Stimulated activated CD4-positive, alpha-beta T cell treated with anti-CD3 and anti-CD28 coated beads, Interleukin-4, amount 100 ng/mL, for 4 hours (primary cell): ENCODE data around the gene MYLK4.
A peak's percentile ranks its signal among the peaks of the same experiment; 100 is the strongest.

Source experiments
- DNase-seq, 2 experiments: peaks; one replicate each; pipeline ENCODE4 v3.0.0-alpha.2; 2020

Gene MYLK4

DNA sequence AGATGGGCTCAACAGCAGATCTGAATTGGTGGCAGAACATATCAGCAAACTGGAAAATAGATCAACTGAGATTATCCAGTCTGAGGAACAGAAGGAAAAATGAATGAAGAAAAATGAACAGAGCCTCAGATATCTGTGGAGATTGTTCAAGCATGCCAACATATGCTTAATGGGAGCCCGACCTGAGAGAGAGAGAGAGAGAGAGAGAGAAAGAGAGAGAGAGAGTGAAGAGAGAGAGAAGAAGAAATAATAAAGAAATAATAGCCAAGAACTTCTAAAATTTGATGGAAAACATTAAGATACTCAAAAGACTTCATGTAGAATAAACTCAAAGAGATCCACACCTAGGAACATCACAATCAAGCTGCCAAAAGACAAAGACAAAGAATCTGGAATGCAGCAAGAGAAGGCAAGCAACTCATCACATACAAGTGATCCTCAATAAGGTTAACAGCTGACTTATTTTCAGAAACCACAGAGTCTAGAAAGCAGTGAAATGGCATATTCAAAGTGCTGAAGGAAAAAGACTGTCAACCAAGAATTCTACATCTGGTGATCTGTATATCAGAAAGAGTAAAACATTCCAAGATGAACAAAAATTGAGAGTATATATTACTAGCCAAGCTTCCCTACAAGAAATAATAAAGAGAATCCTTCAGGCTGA is 97.2 kb downstream of the MYLK4 start:
- DNase-seq = no peak

DNA sequence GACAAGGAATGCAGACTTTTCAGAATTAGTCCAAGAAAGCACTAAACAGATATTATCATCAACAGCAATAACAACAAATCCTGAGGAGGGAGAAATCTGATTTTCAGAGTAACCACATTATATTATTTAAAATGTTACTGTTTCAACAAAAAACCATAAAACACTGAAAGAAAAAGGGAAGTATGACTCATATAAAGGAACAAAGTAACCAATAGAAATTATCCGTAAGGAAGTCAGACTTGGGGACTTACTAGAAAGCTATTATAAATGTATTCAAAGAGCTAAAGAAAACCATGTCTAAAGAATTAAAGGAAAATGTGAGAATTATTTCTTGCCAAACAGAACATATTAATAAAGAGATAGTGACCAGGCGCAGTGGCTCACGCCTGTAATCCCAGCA is 98.1 kb downstream of the MYLK4 start:
- DNase-seq = no peak

- no peak for DNase-seq
These were observed 98.8 kb downstream of the MYLK4 start for GRCh38 chr6:2651961-2652360.

DNA sequence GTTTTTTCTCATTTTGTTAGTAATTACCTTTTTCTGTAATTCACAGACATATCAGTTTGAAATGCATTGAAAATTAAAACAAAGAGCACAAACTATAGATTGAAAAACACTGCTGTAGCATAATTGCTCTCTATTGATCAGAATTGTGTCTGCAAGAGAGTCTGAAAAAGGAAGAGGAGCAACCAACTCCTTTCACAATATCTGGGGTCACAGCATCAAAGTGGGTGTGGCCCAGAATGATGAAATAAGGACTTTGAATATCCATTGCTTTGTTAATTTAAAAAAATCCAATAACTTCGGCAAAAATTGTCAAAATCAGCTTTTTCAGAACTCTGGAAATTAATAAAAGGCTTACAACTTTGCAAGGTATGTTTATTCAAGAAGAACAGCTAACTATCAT is 99.2 kb downstream of the MYLK4 start:
- DNase-seq = no peak

- DNase-seq = no peak
These were observed 104.4 kb downstream of the MYLK4 start for GRCh38 chr6:2646346-2646745.

DNA sequence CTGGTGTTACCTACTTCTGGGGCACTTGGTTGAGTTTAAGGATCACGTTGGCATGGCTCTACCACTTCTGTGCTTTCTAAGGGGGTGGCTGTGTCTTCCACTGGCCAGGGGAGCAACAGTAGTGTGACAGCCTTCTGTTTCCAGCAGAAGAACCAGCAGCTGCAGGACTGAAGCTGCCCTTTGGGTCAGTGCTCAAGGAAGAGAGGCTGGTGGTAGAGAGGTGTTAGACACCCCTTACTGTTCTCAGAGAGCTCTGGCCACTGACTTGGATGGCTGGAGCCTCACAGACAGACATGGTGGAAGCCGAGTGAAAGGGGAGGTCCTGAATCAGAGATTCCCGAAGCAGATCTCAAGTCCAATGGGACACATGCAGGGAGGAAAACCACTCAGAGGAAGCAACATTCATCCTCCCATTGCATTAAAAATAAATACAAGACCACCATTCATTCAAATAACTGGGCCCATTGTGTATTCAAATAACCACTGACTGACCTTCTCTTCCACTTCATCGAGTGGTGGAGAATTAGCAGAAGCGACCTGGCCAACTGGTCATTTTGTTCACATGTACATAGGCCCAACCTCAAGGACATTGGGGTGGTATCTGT is 106.7 kb downstream of the MYLK4 start:
- no peak for DNase-seq

DNA sequence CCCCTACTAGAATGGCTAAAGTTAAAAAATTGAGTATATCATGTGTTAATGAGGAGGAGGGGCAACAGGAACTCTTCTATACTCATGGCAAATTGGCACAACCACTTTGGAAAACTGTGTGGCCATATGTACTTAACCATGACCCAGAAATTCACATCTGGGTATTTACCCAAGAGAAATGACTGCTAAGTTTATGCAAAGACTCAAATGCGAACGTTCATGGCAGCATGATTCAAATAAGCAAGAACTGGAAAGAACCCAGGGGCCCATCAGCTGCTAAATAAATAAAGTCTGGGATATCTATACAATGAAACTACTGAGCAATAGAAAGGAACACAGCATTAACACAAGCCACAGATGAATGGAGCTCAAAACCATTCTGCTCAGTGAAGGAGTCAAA is 107.6 kb downstream of the MYLK4 start:
- DNase-seq = no peak

DNA sequence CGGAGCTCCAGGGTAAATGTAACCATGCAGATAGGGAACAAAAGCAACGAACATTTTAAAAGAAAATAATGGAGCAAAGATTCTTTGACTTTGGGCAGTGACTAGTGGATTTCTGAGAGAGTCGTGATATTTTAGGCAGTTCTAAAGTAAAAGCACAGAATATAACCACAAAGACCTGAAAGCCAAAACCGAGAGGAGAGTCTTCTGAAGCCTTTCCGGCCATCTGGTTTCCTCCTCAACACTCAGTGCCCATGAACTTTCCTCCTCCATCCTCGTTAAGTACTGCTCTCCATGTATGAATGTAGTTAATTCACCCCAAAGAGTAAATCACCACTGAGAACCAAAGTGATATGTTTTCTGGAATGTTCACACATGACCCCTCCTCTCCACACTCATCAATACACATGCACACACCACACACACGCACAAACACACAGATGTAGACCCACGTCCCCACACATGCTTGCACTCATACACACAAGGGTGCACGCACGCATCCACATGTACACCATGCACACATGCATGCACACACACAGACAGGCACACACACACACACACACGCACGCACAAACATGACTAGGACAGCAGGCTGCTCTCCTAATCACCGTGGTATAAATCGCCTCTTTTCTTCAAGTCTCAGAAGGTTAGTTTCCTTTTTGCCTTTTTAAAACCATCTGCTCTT is 109.5 kb downstream of the MYLK4 start:
- DNase-seq = no peak

GRCh38 chr6:2640551-2640950 is 110.2 kb downstream of the MYLK4 start:
- DNase-seq = no peak

- no peak for DNase-seq
These were observed 110.8 kb downstream of the MYLK4 start for GRCh38 chr6:2639896-2640295.

DNA sequence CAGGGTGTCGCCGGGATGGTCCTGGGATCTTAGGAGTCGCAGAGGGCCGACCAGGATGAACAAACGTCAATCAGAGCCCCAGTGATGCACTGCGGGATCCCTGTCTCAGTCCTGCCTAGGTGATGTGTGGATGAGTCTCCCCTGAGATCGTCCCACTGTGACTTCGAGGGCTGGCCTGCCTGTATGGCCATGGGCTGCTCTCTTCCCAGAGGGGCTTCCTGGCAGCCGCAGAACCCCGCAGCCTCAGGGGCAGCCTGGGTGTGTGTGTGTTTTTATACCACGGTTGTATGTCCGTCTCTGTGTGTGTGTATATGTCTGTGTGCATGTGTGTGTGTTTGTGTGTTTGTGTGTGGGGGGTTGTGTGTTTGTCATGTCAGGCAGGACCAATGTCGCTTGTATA is 111.6 kb downstream of the MYLK4 start:
- DNase-seq = no peak

DNA sequence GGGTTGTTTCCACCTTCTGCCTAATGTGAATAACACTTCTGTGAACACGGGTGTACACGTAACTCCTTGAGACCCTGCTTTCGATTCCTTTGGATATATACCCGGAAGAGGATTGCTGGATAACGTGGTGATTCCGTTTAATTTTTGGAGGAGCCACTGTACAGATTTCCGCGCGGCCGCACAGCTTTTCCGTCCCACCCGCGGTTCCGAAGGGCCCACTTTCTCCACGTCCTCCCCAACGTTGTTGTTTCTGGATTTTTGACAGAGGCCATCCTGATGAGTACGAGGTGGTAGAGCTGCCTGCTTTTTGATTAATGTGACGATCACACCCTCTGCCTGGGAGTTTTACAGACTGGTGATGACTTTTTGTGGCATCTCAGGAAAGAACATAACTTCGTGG is 114.0 kb downstream of the MYLK4 start:
- no peak for DNase-seq

DNA sequence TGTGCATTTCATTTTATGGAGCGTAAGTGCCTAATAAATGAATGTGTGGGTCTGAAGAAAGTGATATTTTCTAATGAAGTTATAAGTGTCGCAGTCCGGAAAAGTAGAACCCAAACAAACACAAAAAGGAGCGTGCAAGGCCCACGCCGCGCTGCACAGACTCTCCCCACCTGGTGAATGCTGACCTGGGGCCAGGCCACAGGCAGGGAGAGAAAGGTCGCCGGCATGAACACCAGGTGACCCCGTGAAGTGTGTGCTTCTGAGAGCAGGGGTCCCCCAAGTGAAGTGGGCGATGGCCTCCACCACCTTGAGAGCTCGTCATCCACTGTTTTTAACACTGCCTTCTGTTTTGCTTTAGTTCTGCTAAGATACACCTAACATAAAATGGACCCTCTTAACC is 114.8 kb downstream of the MYLK4 start:
- DNase-seq = no peak

DNA sequence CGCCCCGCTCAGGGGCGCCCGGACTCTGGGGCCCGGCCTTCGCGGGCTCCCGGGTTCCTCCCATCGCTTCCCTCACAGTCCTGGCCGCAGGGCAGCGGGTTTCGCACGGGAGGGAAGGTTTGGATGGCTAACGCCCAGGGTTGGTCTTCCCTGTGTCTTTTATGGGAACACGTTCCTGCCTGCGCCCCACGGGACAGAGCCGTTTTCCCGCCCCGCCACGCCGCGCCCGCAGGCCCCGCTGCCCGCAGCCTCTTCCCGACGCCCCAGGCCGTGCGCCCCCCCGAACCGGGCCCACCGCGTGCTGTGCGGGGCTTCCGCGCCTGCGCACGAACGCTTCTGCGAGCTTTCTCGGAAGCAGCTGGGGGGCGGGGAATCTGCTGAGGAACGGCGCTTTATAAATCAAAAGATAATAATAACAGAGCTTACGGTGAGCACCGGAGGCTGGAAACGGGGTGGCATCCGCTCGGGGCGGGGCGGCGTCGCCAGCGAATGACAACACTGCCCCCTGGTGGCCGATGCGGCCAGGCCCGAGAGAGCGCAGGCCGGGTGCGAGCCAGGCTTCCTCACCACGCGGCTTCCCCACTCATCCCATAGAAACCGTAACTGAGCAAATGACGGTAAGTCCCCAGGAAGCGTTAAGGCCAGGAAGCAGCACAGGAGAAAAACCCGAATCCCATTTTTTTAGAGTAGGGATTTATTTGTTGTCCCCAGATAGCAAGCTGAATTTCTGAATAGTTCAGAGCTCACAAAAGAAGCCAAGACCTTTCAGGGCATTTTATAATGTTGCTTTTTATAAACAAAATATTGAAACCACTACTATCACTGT is 116.4 kb downstream of the MYLK4 start:
- peak; percentile 73 to 89 for DNase-seq

GRCh38 chr6:2633736-2634135 is 117.0 kb downstream of the MYLK4 start:
- DNase-seq = no peak

DNA sequence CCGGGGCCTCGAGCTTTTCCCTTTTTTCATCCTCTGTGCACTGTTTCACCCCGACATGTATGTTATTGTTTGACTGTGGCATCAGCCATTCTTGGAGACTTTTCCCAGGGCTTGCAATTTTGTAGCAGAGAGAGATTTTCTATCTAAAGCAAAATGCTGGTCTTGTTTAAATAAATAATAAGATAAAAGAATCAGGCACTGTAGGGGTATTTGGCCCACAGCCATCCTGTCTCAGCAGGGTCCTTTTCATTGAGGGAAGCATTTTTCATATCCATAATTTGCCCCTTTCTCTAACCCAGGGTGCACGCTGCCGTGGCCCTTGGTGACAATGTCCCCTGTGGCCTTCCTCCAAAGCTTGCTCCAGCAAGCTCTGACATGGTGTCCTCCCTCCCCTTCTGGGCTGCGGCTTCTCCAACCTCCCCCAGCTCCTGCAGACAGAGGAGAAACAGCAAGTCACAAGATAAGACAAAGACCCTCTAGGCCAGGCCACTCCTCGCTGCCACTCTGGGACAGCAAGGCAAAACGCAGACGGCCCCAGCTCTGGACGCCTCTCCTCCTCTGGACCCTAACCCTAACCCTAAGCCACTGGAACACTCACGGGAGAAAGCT is 117.6 kb downstream of the MYLK4 start:
- DNase-seq = no peak

- no peak for DNase-seq
These were observed 118.4 kb downstream of the MYLK4 start for GRCh38 chr6:2632368-2632767.

DNA sequence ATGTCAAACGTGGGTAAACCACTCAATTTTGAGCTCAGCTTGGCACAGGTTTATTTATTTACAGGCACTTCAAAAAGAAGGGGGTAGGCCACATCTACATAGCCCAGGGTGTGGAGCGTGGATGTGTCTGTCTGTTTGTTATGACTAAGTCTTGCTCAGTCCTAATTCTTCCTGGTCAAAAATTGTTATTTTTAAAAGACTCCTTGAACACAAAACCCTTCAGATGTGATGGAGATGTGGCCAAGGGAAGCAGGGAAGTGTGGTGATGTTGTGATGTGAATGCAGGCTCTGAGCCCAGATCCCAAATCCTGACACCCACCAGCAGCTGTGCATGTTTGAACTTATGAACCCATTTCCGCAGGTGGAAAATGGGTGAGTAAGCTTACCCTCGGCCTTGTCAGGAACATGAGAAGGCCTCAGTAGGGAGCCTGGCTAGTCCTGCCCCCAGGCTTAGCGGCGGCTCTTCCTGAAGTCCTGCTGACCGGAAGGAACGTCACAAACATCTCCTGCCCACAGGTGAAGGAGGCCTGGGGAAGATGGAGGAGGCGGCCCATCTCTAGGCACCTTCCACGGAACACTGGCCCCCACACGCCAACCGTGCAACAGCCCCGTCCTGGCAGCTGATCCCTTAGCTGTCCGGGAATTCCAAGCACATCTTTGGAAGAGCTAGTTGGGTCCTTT is 119.7 kb downstream of the MYLK4 start:
- DNase-seq = no peak

DNA sequence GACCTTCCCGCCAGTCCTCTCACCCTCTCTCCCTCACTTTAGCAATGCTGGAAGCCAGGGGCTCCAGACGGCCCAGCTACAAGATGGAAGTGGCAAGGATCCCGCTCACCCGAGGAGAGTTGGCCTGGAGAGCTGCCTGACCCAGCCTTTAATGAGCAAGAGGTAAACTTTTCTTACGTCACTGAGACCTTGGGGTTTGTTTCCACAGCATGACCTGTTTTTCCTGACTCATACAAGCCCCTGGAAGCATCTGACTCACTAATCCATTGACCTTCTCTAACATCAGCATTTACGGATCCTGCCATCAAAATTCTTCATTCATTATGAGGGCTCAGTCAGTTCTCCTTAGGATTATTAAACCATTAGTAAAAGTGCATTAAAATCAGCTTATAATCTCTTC is 120.4 kb downstream of the MYLK4 start:
- no peak for DNase-seq

GRCh38 chr6:2626401-2626800 is 124.3 kb downstream of the MYLK4 start:
- DNase-seq = no peak

DNA sequence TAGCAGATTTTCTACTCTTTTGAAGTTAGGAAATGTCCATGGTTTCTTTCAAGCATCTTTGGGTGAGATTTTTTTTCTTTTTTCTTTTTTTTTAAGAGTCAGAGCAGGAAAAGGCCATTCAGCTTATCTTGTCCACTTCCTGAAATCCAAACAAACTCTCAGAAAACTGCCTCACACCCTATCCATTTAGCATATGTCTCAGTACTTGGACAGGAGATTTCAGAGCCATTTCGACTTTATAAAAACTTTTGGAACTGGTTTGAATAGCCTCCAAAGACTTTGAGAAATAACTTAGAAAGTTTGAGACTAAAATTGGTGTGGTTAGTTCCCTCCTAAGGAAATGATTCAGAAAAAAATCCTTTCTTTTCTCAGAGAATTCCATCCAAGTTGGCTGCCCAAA is 125.1 kb downstream of the MYLK4 start:
- no peak for DNase-seq

DNA sequence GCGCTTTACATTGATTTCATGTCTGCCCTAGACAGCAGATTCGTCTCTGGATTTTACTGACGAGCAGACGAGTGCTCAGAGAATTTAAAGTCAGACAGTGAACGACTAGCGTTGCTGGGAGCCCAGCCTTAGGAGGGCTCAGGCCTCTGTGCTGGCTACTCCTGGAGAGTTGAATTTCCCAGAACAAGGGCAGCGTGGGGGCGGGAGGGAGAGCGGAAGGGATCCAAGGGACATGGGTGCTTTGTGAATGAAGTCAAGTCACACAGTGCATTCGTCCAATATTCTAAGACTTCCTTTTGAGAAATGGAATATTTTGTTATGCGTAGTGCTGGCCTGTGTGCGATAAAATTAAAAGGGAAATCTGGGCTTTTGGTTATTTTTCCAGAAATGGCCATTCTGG is 126.5 kb downstream of the MYLK4 start:
- no peak for DNase-seq

- no peak for DNase-seq
These were observed 127.4 kb downstream of the MYLK4 start for GRCh38 chr6:2623295-2623694.
